IMR-90 (cell line): ENCODE results near the gene KLF9. TPM values are rescaled to one million over a fixed set of nuclear protein-coding genes. Genes with fewer than 3 reads are reported as not detected.

ENCODE experiments used
- ATAC-seq: fragments of 200-7000 bp; cut with Tn5 transposase; 2 replicates; pipeline ENCODE4 v1.9.1; 2020; ENCODE audit warnings: low read depth, mild to moderate bottlenecking, moderate library complexity
- BruUV-seq: library from RNA; stranded (reverse); fragments of 400-500 nt; replicated peaks from 2 replicates; lab custom pipeline; 2021; lab: Mats Ljungman, UMichigan
- CTCF ChIA-PET: fragments of 300-600 bp; formaldehyde crosslinking; extraction: SDS; loops from one replicate; lab custom pipeline; 2021; ENCODE audit warnings: antibody characterized with exemption; lab: Yijun Ruan, JAX
- POLR2A ChIA-PET: fragments of 300-600 bp; sonication (Branson Sonifier 250); formaldehyde crosslinking; loops from one replicate; lab custom pipeline; 2022; ENCODE audit warnings: antibody characterized with exemption; ENCODE audit not compliant: unreplicated experiment; lab: Charles Lee
- DNase-seq: peaks from one replicate; pipeline ENCODE4 v3.0.0; 2013
- H2AFZ ChIP-seq: replicated peaks from 2 replicates; pipeline ENCODE3; 2013; ENCODE audit warnings: low read length, mild to moderate bottlenecking; ENCODE audit not compliant: poor library complexity
- H2AK5ac ChIP-seq: 2 replicates; pipeline ENCODE4 v1.6.1; 2013; ENCODE audit warnings: low read depth, low read length, inconsistent platforms
- H2AK9ac ChIP-seq: replicated peaks from 2 replicates; pipeline ENCODE3; 2013; ENCODE audit warnings: mild to moderate bottlenecking, low read depth, low read length, moderate library complexity; ENCODE audit not compliant: poor library complexity
- H2BK120ac ChIP-seq: 2 replicates; pipeline ENCODE4 v1.6.1; 2013; ENCODE audit warnings: low read depth, low read length, inconsistent platforms
- H2BK15ac ChIP-seq: 3 replicates; pipeline ENCODE4 v1.6.1; 2013; ENCODE audit warnings: low read depth, low read length, inconsistent platforms
- H2BK20ac ChIP-seq: 2 replicates; pipeline ENCODE4 v1.6.1; 2013; ENCODE audit warnings: low read depth, mild to moderate bottlenecking, inconsistent platforms, low read length, moderate library complexity
- H2BK5ac ChIP-seq: 2 replicates; pipeline ENCODE4 v1.6.1; 2013; ENCODE audit warnings: mild to moderate bottlenecking, low read depth, low read length, inconsistent platforms; ENCODE audit not compliant: poor library complexity, severe bottlenecking
- H3K14ac ChIP-seq: replicated peaks from 2 replicates; pipeline ENCODE4 v1.6.1; 2013; ENCODE audit warnings: low read depth, low read length, inconsistent platforms
- H3K18ac ChIP-seq: 2 replicates; pipeline ENCODE4 v1.6.1; 2013; ENCODE audit warnings: low read depth, low read length, control low read depth
- H3K23ac ChIP-seq: 2 replicates; pipeline ENCODE4 v1.6.1; 2013; ENCODE audit warnings: low read depth, low read length, inconsistent platforms
- H3K27ac ChIP-seq: 2 replicates; pipeline ENCODE4 v1.5.1; 2013; ENCODE audit warnings: mild to moderate bottlenecking, control low read depth, low read length; ENCODE audit not compliant: insufficient read depth
- H3K27me3 ChIP-seq: 2 replicates; pipeline ENCODE4 v1.6.1; 2013; ENCODE audit warnings: low read length; ENCODE audit not compliant: control insufficient read depth, insufficient read depth
- H3K36me3 ChIP-seq: 2 replicates; pipeline ENCODE4 v1.6.1; 2013; ENCODE audit warnings: low read length, mixed read lengths; ENCODE audit not compliant: control insufficient read depth, insufficient read depth
- H3K4ac ChIP-seq: 2 replicates; pipeline ENCODE4 v1.6.1; 2013; ENCODE audit warnings: low read depth, low read length, inconsistent platforms
- H3K4me1 ChIP-seq: 2 replicates; pipeline ENCODE4 v1.6.1; 2013; ENCODE audit warnings: low read length, mixed read lengths; ENCODE audit not compliant: control insufficient read depth, insufficient read depth
- H3K4me2 ChIP-seq: 2 replicates; pipeline ENCODE4 v1.6.1; 2013; ENCODE audit warnings: low read depth, mild to moderate bottlenecking, control low read depth, low read length, moderate library complexity
- H3K4me3 ChIP-seq: 2 replicates; pipeline ENCODE4 v1.5.1; 2013; ENCODE audit warnings: low read depth, mild to moderate bottlenecking, control low read depth, low read length, moderate library complexity; ENCODE audit not compliant: insufficient read depth
- H3K56ac ChIP-seq: 2 replicates; pipeline ENCODE4 v1.6.1; 2013; ENCODE audit warnings: low read length, inconsistent platforms; ENCODE audit not compliant: insufficient read depth; ENCODE audit errors: extremely low read depth
- H3K79me1 ChIP-seq, 2 experiments: 2 replicates each; pipeline ENCODE4 v1.6.1; 2013; ENCODE audit warnings: low read length in 2 of 2, inconsistent platforms in 1 of 2, low read depth in 1 of 2
- H3K9ac ChIP-seq: 2 replicates; pipeline ENCODE4 v1.6.1; 2013; ENCODE audit warnings: low read depth, low read length, control low read depth
- H3K9me1 ChIP-seq: 2 replicates; pipeline ENCODE4 v1.6.1; 2013; ENCODE audit warnings: low read length, inconsistent platforms; ENCODE audit not compliant: insufficient read depth
- H3K9me3 ChIP-seq: 2 replicates; pipeline ENCODE4 v1.6.1; 2013; ENCODE audit warnings: low read length; ENCODE audit not compliant: control insufficient read depth, insufficient read depth
- H4K20me1 ChIP-seq: 2 replicates; pipeline ENCODE4 v1.6.1; 2013; ENCODE audit warnings: low read length, inconsistent platforms; ENCODE audit not compliant: insufficient read depth
- H4K5ac ChIP-seq: 2 replicates; pipeline ENCODE4 v1.6.1; 2013; ENCODE audit warnings: mild to moderate bottlenecking, low read depth, low read length, control low read depth
- H4K8ac ChIP-seq, 2 experiments: 2 replicates each; pipeline ENCODE4 v1.6.1; 2013; ENCODE audit warnings: low read depth in 2 of 2, low read length in 2 of 2, control low read depth in 1 of 2, inconsistent platforms in 1 of 2
- H4K91ac ChIP-seq: 2 replicates; pipeline ENCODE4 v1.6.1; 2013; ENCODE audit warnings: low read depth, low read length, inconsistent platforms; ENCODE audit not compliant: insufficient read depth
- CHD1 ChIP-seq: IDR thresholded peaks from 2 replicates; pipeline ENCODE4 v1.6.1; 2012; ENCODE audit warnings: low read depth, low read length, improper control_type of control experiment
- WGBS, 2 experiments: methylation state at CpG; one replicate each; pipeline versions ENCODE4 v1.1.5 to v1.1.7; 2013; ENCODE audit warnings: missing lambda C conversion rate in 2 of 2; ENCODE audit not compliant: insufficient read length in 1 of 2; ENCODE audit errors: extremely low coverage in 2 of 2; 5-methylcytosine and 5-hydroxymethylcytosine counted together
- dilution Hi-C: fragments of 300-500 bp; cut with HindIII; formaldehyde crosslinking; loops from one replicate; pipeline ENCODE4 v1.14.3; 2018; ENCODE audit warnings: low sequenced_read_pairs; ENCODE audit not compliant: unreplicated experiment
- in situ Hi-C: fragments of 300-500 bp; cut with MboI; formaldehyde crosslinking; loops from 3 replicates; pipeline ENCODE4 v1.14.3; 2019; ENCODE audit warnings: low sequenced_read_pairs, inconsistent platforms, mixed read lengths
- intact Hi-C: fragments of 100-400 bp; cut with micrococcal nuclease; formaldehyde crosslinking; loops from 2 replicates; pipeline ENCODE4 v1.10.0; 2022
- polyA plus RNA-seq, 3 experiments: library from polyadenylated mRNA; depleted of rRNA; stranded (reverse); fragments of >200 nt; gene quantifications; 2 replicates each; pipeline ENCODE4 v1.2.3, GENCODE V29; 2012; ENCODE audit warnings: low replicate concordance in 1 of 3
- total RNA-seq: library from RNA; depleted of rRNA; stranded (reverse); fragments of >200 nt; gene quantifications from 2 replicates; pipeline ENCODE4 v1.2.3, GENCODE V29; 2012

Gene KLF9
- total and polyA plus RNA-seq, 2 of the 4 experiments (the other 2 are of a cell fraction): 4.1 to 7.5 TPM

DNA sequence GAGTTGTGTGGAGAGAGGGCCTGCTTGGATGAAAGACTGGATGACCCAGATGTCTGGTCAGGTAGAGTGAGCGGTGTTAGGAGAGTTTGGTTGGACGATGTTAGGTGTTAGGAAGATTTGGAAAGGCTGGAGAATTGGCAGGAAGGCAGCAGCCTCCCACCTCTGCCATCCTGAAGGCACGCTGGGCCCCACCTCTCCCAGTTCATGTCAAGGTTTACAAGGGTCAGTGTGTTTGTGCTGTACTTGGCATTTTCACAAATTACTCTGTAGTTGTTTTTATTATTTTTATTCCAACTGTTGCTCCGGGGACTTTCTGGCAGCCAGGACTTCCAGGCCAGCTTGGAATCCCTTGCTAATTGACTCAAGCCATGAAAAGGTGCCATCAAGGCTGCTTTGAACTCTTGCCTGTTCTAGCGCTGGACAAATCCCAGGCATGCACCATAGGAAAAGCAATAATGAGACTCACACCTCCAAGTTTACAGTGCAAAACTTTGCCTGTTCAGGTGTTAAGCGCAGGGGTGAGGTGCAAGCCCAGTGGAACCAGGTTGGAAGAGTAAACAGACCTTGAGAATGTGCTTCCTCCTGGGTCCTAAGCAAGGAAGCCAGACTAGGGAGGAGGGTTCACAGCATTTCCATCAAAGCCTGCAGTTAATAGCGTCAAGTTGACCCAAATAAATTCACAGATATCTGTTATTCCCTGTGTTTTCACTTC lies 41.7 kb upstream of the KLF9 start:
- dilution Hi-C loops (no loop called here), in situ Hi-C loops (no loop called here), intact Hi-C loops (no loop called here)
- H3K23ac ChIP-seq: no peak overlapping the region
- no peak overlapping the region for H2BK120ac ChIP-seq
- no peak overlapping the region for H3K4me2 ChIP-seq
- H3K27ac ChIP-seq: peak overlapping the region; percentile 49; the same call in 1 of the 2 replicates
- 17% methylated on average over 1 of the region's 7 CpGs; no CpG with 5 or more reads in 1 of the 2 experiments for WGBS, 2 experiments
- no peak overlapping the region for H3K14ac ChIP-seq
- H2BK15ac ChIP-seq: no peak overlapping the region
- ChIA-PET CTCF (no interaction called here), POLR2A (no interaction called here)
- H3K9me1 ChIP-seq: no peaks in the 10 kb centered on the region; the same call in 1 of the 2 replicates
- H3K18ac ChIP-seq: no peak overlapping the region
- BruUV-seq: no TSS peak
- peak overlapping the region; percentile 15; the same call in 1 of the 2 replicates for H4K91ac ChIP-seq
- H3K4me1 ChIP-seq: peaks cover 2% of the 10 kb centered on the region; the same call in 1 of the 2 replicates
- no peak overlapping the region for H2BK5ac ChIP-seq
- peak overlapping the region; percentile 45 for H2AFZ ChIP-seq
- no peaks in the 10 kb centered on the region for H3K27me3 ChIP-seq
- H4K20me1 ChIP-seq: no peaks in the 10 kb centered on the region
- H3K79me1 ChIP-seq: no peaks in the 10 kb centered on the region
- H3K9ac ChIP-seq: no peak overlapping the region
- no peaks in the 10 kb centered on the region for H3K36me3 ChIP-seq
- H2BK20ac ChIP-seq: no peak overlapping the region
- no peak overlapping the region for H3K4me3 ChIP-seq
- no peak overlapping the region; the same call in 1 of the 2 replicates for H4K5ac ChIP-seq
- TF ChIP-seq CHD1: no peak
- H2AK9ac ChIP-seq: no peak overlapping the region
- peak overlapping the region; percentile 5; the same call in 1 of the 2 replicates for H3K4ac ChIP-seq
- no peak overlapping the region for H3K56ac ChIP-seq
- peak overlapping the region in 1 of 2 experiments; percentile 60; a peak in 1 of 4 replicates for H4K8ac ChIP-seq
- no peaks in the 10 kb centered on the region for H3K9me3 ChIP-seq
- DNase-seq (no peak), ATAC-seq (no peak)
- H2AK5ac ChIP-seq: peak overlapping the region; percentile 30; the same call in 1 of the 2 replicates
